Measurements from ENCODE around the gene INTS13.
"Not testable (repeated sequence)": the region's sequence is repeated elsewhere in the genome, so short reads cannot be mapped to it uniquely, and the experiment has no call there.

- not testable (repeated sequence) for TF ChIP-seq POLR2AphosphoS5 (IDR thresholded peaks at IDR 0.05; ENCODE audit: borderline replicate concordance, low read depth, low read length); EZH2 (IDR thresholded peaks at IDR 0.05); FOXP2 (optimal IDR thresholded peaks at IDR 0.05; ENCODE audit: control extremely low read depth, extremely low read length, insufficient read depth)
These were observed 75.0 kb downstream of the INTS13 start for GRCh38 chr12:26862787-26863186.
